GM21367 (cell line): ENCODE results near the gene ARHGAP24.
A peak's percentile ranks its signal among the peaks of the same experiment; 100 is the strongest.
"Not testable (repeated sequence)": the region's sequence is repeated elsewhere in the genome, so short reads cannot be mapped to it uniquely, and the experiment has no call there.

Source experiments
- ATAC-seq: cut with Tn5 transposase; IDR thresholded peaks from one replicate; pipeline ENCODE4 v1.9.1; 2021; ENCODE audit not compliant: unreplicated experiment

The ARHGAP24 gene

GRCh38 chr4:85515701-85516100 is 40.8 kb downstream of the ARHGAP24 start:
- ATAC-seq = no peak

DNA sequence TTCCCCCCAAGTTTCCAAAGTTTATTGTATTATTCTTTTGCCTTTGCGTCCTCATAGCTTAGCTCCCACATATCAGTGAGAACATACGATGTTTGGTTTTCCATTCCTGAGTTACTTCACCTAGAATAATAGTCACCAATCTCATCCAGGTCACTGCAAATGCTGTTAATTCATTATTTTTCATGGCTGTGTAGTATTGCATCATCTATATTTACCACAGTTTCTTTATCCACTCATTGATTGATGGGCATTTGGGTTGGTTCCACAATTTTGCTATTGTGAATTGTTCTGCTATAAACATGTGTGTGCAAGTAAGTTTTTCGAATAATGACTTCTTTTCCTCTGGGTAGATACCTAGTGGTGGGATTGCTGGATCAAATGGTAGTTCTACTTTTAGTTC is 43.6 kb downstream of the ARHGAP24 start:
- ATAC-seq = not testable (repeated sequence)

DNA sequence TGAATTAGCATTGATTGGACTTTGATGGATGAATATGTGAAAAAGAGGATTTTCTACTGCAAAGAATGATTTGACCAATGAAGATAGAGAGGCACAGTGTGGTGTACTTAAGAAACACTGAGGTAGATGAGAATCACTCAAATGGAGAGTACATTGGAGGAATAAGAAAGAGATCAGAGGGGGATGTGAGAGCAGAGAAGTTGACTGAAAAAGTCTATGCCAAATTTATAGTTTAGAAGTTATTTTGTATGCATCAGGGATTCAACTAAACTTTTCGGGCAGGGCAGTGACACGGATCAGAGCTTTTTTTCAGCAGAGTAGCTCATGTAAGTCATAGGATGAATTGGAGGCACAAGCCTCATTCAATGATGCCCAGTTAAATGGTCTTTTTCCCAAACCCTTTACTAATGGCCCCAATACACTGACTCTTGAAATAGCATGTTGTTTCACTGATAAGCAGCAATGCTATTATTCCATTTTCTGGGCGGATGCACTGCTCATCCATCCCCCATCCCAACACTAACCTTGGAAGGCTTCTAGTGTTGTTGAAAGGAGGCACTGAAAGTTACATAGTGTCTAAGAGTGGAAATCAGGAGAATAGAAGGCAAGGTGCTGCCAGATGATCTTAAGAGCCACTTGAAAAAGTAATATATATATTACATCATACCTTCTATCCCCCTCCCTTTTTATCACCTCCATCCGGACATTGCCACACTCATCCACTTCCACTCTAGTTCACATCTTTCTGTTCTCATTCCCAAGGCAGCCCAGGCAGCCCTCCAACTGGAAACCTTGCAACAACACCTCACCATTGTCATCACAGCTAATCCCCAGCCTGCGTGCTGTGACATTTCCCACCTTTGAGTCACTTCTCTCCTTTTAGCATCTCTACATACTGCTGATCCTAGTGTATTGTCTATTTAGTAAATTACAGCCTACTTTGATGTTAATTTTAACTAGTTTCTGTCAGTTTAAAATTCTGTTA is 46.1 kb downstream of the ARHGAP24 start:
- ATAC-seq = no peak

- peak; percentile 44 for ATAC-seq
Measured at GRCh38 chr4:85522277-85522676, 47.3 kb downstream of the ARHGAP24 start.

- ATAC-seq = no peak
Measured at GRCh38 chr4:85522836-85523235, 47.9 kb downstream of the ARHGAP24 start.

DNA sequence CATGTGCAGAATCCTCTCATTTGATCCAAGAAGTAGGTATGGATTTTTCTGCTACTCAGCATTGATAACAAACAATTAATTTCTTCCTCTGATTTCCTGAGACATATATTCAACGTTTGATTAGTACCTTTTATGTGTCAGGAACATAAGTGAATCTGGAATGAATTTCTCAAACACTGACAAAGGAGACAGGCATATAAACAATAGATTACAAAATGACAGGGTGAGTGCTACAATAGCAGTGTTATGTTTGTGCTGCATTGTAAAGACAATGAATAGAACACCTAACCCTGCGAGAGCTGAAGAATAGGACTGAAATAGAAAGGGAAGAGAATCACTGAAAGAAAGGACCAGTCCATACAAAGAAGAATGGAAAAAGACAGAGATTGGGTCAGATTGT is 52.9 kb downstream of the ARHGAP24 start:
- ATAC-seq = no peak

GRCh38 chr4:85531560-85532341 is 56.8 kb downstream of the ARHGAP24 start:
- ATAC-seq = no peak

DNA sequence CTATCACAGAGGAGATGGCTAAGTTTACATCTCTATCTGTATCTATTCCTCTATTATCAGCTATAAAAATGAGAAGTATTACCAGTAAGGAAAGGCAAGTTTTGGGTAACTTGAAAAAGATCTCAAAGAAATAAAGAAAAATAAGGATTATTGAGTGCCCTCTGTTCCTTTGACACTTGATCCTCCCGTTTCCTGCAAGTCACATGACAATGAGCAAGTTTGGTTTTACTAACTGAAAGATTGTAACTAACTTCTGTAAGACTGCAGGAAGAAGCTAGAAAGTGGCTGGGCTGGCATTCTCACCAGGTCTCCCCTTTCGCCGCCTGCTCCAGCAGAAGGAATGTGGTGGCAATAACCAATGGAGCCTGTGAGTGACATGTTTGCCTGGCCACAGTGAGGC is 59.2 kb downstream of the ARHGAP24 start:
- ATAC-seq = no peak

DNA sequence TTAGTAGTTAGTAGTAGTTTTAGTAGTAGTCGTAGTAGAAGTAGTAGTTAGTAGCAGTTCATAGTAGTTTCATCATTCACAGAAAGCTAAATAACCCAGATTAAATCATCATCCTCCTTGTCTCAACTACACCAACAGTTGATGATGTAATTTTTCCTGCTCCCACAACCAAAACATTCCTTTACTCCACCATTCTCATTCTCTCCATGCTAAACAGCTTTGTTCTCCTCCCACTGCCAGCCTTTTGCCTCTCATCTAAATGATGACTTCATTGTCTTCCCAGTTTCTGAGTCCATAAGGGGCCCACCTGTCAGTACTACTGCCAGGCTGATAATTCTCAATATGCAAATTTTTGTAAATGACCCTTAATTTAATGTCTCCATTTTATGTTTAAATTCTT is 68.9 kb downstream of the ARHGAP24 start:
- ATAC-seq = no peak

GRCh38 chr4:85544751-85545150 is 69.8 kb downstream of the ARHGAP24 start:
- ATAC-seq = no peak

DNA sequence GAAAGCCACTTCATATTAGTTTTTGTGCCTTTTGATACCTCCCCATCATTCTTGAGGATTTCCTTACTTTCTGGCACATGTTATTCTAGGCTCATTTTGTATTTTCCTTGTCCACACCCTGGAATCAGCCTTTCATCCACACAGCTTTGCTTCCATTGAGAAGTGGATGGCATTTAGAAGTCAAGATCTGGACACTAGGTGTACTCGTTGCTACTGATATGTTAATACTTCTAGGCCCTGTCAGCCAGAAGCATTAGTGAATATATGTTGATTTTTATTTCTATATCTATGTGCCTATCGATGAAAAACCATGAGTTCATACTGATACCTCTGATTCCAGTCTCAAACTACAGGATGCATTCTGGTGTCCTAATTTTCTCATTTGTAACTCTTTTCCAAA is 73.2 kb downstream of the ARHGAP24 start:
- ATAC-seq = no peak

DNA sequence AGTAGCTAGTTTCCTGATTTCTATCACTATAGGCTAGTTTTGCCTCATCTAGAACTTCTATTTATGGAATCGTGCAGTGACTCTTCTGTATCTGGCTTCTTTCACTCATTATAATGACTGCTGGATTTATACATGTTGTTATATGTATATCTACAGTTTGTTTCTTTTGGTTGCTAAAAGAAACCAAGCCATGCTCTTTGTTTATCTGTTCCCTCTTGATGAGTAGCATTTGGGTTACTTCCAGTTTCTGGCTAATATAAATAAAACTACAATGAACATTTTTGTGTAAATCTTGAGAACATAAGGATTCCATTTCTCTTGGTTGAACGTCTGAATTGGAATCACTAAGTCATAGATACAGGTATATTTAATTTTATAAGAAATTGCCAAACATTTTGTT is 73.9 kb downstream of the ARHGAP24 start:
- no peak for ATAC-seq

GRCh38 chr4:85555206-85555605 is 80.3 kb downstream of the ARHGAP24 start:
- no peak for ATAC-seq

- no peak for ATAC-seq
Measured at GRCh38 chr4:85556283-85556682, 81.3 kb downstream of the ARHGAP24 start.

DNA sequence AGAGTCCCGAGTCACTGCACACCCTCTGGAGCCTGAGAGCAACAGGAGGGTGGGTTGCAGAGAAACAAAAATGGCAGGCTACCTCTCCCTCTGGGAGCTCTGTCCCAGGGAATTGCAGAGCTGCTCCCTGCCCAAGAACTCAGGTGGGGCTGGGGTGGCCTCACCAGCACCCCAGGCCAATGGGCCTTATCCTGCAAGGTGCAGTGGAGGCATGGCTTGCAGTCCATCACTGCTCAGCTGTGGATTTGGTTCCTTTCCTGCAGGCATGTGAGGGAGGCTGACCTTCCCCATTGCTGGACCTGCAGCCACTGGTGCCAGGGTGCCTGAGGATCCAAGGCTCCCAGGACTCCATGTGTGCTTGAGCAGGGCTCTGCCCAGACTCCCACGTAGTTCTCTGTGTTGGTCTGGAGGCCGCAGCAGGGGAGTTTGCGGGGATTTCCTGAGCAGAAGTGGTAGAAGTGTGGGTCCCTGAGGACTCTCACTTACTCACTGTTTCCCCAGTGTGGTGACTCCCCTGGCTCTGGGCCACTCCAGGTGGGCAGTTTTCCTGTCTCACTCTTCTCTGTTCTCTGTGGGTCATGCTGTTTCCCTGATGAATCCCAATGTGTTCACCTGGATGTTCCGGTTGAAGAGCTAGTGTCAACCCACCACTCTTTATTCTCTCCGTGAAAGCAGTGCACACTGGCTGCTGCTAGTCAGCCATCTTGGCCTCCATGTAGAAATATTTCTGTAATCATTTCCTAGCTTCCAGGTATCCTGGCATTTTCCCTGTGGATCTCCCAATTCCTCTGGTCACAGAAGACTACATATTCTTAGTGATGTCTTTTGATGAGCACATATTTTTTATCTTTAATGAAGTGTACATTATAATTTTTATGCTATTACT is 82.3 kb downstream of the ARHGAP24 start:
- peak; percentile 92 for ATAC-seq

DNA sequence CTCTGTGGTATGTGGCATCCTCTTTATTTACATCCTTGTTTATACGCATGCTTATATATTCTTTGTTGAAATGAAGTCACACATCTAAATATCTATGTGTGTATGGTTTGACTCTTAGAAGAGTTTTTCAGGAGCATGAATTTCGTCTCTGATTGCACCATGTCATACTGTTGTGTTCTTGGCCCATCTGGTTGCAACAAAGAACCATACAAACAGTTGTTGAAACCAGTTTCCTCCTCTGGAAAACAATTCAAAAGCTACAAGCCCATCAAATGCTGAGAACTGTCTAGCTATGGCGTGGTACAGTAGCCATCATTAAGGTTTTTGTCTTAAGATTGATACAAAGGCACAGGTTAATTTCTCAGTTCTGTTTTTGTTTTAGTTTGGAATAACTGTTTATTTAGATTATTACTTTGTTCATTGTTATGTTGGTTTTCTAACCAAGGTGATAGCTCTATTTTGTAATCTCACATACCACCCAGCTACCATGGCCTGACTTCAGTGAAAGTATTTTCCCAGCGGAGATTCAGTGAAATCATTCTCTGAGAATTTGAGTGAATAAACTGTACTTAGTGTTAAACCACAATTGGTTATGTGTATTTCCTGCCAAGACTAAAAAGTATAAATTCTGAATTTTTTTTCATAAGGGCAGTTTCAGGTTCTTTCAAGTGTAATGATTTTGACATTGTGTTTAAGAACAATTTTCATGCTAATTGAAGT is 91.0 kb downstream of the ARHGAP24 start:
- no peak for ATAC-seq

GRCh38 chr4:85569730-85570299 is 94.9 kb downstream of the ARHGAP24 start:
- ATAC-seq = peak; percentile 67

- no peak for ATAC-seq
Measured at GRCh38 chr4:85570388-85570787, 95.4 kb downstream of the ARHGAP24 start.

DNA sequence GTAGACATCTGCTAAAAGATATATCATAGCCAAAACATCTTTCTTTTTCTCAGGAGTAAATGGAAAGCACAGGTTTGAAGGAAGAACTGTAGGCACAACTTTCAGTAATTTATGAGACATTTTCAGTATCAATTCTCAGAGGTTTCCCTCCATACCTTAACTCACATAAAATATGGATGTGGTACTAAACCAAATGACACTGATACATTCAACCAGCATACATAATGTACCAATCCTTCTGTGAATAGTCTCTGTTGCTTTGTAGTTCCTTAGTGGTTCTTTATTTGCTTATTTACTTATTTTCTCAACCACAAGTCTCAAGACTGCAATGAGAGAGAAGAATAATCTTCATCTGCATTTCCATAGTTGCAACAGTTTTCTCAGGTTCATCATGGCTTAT is 96.1 kb downstream of the ARHGAP24 start:
- ATAC-seq = peak; percentile 38

DNA sequence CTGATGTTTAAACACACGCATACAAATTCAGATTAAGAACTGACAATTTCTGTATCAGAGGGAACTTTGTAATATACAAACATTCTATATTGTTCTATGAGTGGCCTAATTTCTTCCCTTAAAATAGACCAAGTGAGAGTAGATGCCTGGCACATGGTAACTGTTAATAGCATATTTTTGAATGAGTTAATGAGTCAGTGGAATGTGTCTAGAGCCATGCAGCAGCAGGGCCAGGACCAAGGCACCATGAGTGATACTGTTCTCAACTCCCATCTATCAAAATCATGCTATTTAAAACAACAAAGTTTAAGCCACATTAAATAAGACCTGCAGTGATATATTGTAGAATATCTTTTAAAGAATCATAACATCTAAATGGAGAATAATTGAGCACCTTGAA is 98.3 kb downstream of the ARHGAP24 start:
- no peak for ATAC-seq
